HepG2 (cell line): ENCODE data around the gene PNPLA2. TPM values are rescaled to one million over a fixed set of nuclear protein-coding genes. Genes with fewer than 3 reads are reported as not detected.
A peak's percentile ranks its signal among the peaks of the same experiment; 100 is the strongest.

Source experiments
- ATF1 ChIP-seq: IDR thresholded peaks from 2 replicates; pipeline ENCODE4 v1.6.1; 2016; ENCODE audit warnings: mild to moderate bottlenecking, control low read depth
- ESRRA ChIP-seq: sonication (generic); formaldehyde crosslinking; IDR thresholded peaks from 2 replicates; pipeline ENCODE4 v1.5.1; 2020; ENCODE audit warnings: mild to moderate bottlenecking, low read depth, missing genetic modification reagents
- FOXM1 ChIP-seq: sonication (generic); formaldehyde crosslinking; IDR thresholded peaks from 2 replicates; pipeline ENCODE4 v1.5.0; 2020; ENCODE audit warnings: missing genetic modification reagents
- HNRNPH1 ChIP-seq: fragments of 200-400 bp; formaldehyde crosslinking; optimal IDR thresholded peaks from 2 replicates; pipeline ENCODE3; 2017; ENCODE audit warnings: mild to moderate bottlenecking, low read depth, low read length
- KDM6A ChIP-seq: IDR thresholded peaks from 2 replicates; pipeline ENCODE4 v1.6.1; 2016; ENCODE audit warnings: low read depth
- PRDM4 ChIP-seq: sonication (generic); formaldehyde crosslinking; IDR thresholded peaks from 2 replicates; pipeline ENCODE4 v1.9.0; 2021; ENCODE audit warnings: missing genetic modification reagents, borderline replicate concordance
- RBAK ChIP-seq: sonication (generic); formaldehyde crosslinking; IDR thresholded peaks from 2 replicates; pipeline ENCODE4 v1.5.1; 2020; ENCODE audit warnings: mild to moderate bottlenecking, missing genetic modification reagents
- SOX5 ChIP-seq: IDR thresholded peaks from 2 replicates; pipeline ENCODE4 v1.6.1; 2016; ENCODE audit warnings: borderline replicate concordance
- ZNF274 ChIP-seq: sonication (generic); formaldehyde crosslinking; IDR thresholded peaks from 2 replicates; pipeline ENCODE4 v1.5.1; 2020; ENCODE audit warnings: mild to moderate bottlenecking, missing genetic modification reagents
- ZNF296 ChIP-seq: sonication (generic); formaldehyde crosslinking; conservative IDR thresholded peaks from 2 replicates; pipeline ENCODE4 v1.5.0; 2020; ENCODE audit warnings: mild to moderate bottlenecking, missing genetic modification reagents
- ZNF441 ChIP-seq: sonication (generic); formaldehyde crosslinking; IDR thresholded peaks from 2 replicates; pipeline ENCODE4 v1.7.0; 2021; ENCODE audit warnings: missing genetic modification reagents, borderline replicate concordance
- ZNF558 ChIP-seq: sonication (generic); formaldehyde crosslinking; IDR thresholded peaks from 2 replicates; pipeline ENCODE4 v1.9.0; 2022; ENCODE audit warnings: mild to moderate bottlenecking, missing genetic modification reagents, borderline replicate concordance
- ZNF569 ChIP-seq: sonication (generic); formaldehyde crosslinking; IDR thresholded peaks from 2 replicates; pipeline ENCODE4 v1.5.0; 2020; ENCODE audit warnings: mild to moderate bottlenecking, missing genetic modification reagents, moderate library complexity, borderline replicate concordance
- ZNF772 ChIP-seq: sonication (generic); formaldehyde crosslinking; IDR thresholded peaks from 2 replicates; pipeline ENCODE4 v1.5.0; 2020; ENCODE audit warnings: mild to moderate bottlenecking, missing genetic modification reagents
- ZNF83 ChIP-seq: sonication (generic); formaldehyde crosslinking; IDR thresholded peaks from 2 replicates; pipeline ENCODE4 v1.4.0; 2020; ENCODE audit warnings: missing genetic modification reagents, mild to moderate bottlenecking, borderline replicate concordance
- polyA plus RNA-seq, 8 experiments: library from polyadenylated mRNA; depleted of rRNA in 3 of 8; stranded (reverse) in 7 of 8; unstranded in 1 of 8; fragments of >200 nt; fragmentation: Illumina TruSeq in 4 of 8; extraction: Trizol in 4 of 8; gene quantifications; 2 replicates each; pipeline versions ENCODE4 v1.2.1 to v1.2.3, GENCODE V29; 2011 to 2016; ENCODE audit warnings: low read depth in 4 of 8, missing spikeins in 1 of 8, mixed read lengths in 1 of 8; ENCODE audit not compliant: insufficient read depth in 1 of 8
- total RNA-seq, 5 experiments: library from RNA; depleted of rRNA; stranded (reverse); fragments of >200 nt; fragmentation: Illumina TruSeq; extraction: Trizol; gene quantifications; 2 replicates each; pipeline ENCODE4 v1.2.3, GENCODE V29; 2016; ENCODE audit warnings: low read depth in 1 of 5
- TF ChIP-seq, protein P1 (sequence below): sonication (generic); formaldehyde crosslinking; IDR thresholded peaks from 2 replicates; pipeline ENCODE4 v1.4.0; 2020; ENCODE audit warnings: low read depth, mild to moderate bottlenecking, missing genetic modification reagents
- TF ChIP-seq, protein P2 (sequence below): sonication (generic); formaldehyde crosslinking; IDR thresholded peaks from 2 replicates; pipeline ENCODE4 v1.5.1; 2020; ENCODE audit warnings: missing genetic modification reagents, mild to moderate bottlenecking, borderline replicate concordance
- TF ChIP-seq, protein P3 (sequence below): sonication (generic); formaldehyde crosslinking; IDR thresholded peaks from 2 replicates; pipeline ENCODE4 v1.8.1; 2022; ENCODE audit warnings: mild to moderate bottlenecking, missing genetic modification reagents
- TF ChIP-seq, protein P4 (sequence below): sonication (generic); formaldehyde crosslinking; IDR thresholded peaks from 2 replicates; pipeline ENCODE4; 2020; ENCODE audit warnings: missing genetic modification reagents, mild to moderate bottlenecking, borderline replicate concordance

Gene PNPLA2
- total and polyA plus RNA-seq, 2 of the 13 experiments (the other 11 are each of a cell fraction or from before 2014, with no cell fraction given) = 10.5 to 43.2 TPM

- TF ChIP-seq ZNF569 (CRISPR knock-in tag) (no peak), PRDM4 (CRISPR knock-in tag) (no peak), ZNF83 (CRISPR knock-in tag) (no peak), ZNF274 (CRISPR knock-in tag) (0 out of 2 replicates have a peak, but pooled peaks have one; percentile 27), KDM6A (no peak), ATF1 (CRISPR knock-in tag) (no peak), ZNF772 (CRISPR knock-in tag) (peak; percentile 56; the same call in 1 of the 2 replicates), SOX5 (CRISPR knock-in tag) (no peak), FOXM1 (peak; percentile 55; the same call in 1 of the 2 replicates), RBAK (no peak), ZNF558 (CRISPR knock-in tag) (peak; percentile 71; the same call in 1 of the 2 replicates), HNRNPH1 (no peak), ZNF296 (CRISPR knock-in tag) (no peak), ZNF441 (CRISPR knock-in tag) (peak; percentile 77; the same call in 1 of the 2 replicates), ESRRA (CRISPR knock-in tag) (no peak; the same call in 1 of the 2 replicates)
- TF ChIP-seq, protein P1, sequence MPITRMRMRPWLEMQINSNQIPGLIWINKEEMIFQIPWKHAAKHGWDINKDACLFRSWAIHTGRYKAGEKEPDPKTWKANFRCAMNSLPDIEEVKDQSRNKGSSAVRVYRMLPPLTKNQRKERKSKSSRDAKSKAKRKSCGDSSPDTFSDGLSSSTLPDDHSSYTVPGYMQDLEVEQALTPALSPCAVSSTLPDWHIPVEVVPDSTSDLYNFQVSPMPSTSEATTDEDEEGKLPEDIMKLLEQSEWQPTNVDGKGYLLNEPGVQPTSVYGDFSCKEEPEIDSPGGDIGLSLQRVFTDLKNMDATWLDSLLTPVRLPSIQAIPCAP = no peak
- TF ChIP-seq, protein P2, sequence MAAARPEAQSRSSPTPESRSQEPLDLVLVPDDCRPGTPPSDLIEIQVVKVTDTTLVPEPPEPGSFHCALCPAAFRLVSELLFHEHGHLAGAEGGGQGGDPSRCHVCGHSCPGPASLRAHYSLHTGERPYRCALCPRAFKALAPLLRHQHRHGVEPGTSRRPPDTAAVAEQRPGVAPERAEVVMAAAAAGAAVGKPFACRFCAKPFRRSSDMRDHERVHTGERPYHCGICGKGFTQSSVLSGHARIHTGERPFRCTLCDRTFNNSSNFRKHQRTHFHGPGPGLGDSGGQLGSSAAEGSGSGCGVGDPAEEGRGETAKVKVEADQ (CRISPR knock-in tag) = peak; percentile 61; the same call in 1 of the 2 replicates
- TF ChIP-seq, protein P3, sequence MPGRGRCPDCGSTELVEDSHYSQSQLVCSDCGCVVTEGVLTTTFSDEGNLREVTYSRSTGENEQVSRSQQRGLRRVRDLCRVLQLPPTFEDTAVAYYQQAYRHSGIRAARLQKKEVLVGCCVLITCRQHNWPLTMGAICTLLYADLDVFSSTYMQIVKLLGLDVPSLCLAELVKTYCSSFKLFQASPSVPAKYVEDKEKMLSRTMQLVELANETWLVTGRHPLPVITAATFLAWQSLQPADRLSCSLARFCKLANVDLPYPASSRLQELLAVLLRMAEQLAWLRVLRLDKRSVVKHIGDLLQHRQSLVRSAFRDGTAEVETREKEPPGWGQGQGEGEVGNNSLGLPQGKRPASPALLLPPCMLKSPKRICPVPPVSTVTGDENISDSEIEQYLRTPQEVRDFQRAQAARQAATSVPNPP = no peak; the same call in 1 of the 2 replicates
- TF ChIP-seq, protein P4, sequence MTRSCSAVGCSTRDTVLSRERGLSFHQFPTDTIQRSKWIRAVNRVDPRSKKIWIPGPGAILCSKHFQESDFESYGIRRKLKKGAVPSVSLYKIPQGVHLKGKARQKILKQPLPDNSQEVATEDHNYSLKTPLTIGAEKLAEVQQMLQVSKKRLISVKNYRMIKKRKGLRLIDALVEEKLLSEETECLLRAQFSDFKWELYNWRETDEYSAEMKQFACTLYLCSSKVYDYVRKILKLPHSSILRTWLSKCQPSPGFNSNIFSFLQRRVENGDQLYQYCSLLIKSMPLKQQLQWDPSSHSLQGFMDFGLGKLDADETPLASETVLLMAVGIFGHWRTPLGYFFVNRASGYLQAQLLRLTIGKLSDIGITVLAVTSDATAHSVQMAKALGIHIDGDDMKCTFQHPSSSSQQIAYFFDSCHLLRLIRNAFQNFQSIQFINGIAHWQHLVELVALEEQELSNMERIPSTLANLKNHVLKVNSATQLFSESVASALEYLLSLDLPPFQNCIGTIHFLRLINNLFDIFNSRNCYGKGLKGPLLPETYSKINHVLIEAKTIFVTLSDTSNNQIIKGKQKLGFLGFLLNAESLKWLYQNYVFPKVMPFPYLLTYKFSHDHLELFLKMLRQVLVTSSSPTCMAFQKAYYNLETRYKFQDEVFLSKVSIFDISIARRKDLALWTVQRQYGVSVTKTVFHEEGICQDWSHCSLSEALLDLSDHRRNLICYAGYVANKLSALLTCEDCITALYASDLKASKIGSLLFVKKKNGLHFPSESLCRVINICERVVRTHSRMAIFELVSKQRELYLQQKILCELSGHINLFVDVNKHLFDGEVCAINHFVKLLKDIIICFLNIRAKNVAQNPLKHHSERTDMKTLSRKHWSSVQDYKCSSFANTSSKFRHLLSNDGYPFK (CRISPR knock-in tag) = no peak
Observed at GRCh38 chr11:777288-778255, 41.1 kb upstream of the PNPLA2 start, which contains the start of gene GATD1 (continued).
